M059J (cell line): ENCODE data around the gene TMUB2. TPM values are rescaled to one million over a fixed set of nuclear protein-coding genes. Genes with fewer than 3 reads are reported as not detected.
"Not testable (repeated sequence)": the region's sequence is repeated elsewhere in the genome, so short reads cannot be mapped to it uniquely, and the experiment has no call there.

Experiments used
- DNase-seq: peaks from one replicate; pipeline ENCODE4 v3.0.0-alpha.2; 2012; ENCODE audit warnings: low read depth
- total RNA-seq: library from RNA; depleted of rRNA; stranded (reverse); fragments of >200 nt; shearing (Covaris generic); gene quantifications from 2 replicates; pipeline ENCODE4 v1.2.3, GENCODE V29; 2014; rRNA removed

TMUB2 gene
- total RNA-seq, 1 experiment from 2014 or later: 37.6 TPM

DNA sequence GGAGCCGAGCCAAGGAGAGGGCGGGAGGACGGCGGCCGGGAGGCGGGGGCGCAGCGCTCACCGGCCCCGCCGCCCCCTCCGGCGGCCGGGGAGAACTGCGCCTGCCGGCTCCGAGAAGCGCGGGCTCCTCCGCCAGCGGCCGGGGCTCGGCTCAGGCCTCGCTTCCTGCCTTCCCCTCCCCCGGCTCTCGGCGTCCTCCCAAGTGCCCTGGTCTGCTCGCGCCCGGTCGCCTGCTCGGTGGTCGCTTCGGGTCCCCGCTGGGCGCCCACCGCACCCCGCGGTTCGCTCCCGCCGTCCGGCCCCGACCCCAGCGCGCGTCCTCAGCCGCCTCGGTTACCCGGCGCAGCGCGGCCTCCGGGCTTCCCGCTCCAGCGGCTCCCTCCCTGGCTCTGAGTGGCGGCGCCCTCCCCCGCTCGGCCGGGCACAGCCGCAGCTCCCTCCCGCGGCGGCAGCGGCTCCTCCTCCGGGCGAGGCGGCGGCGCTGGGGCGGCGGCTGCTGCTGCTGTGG is 32.4 kb downstream of the TMUB2 start:
- DNase-seq: peak; percentile 59

DNA sequence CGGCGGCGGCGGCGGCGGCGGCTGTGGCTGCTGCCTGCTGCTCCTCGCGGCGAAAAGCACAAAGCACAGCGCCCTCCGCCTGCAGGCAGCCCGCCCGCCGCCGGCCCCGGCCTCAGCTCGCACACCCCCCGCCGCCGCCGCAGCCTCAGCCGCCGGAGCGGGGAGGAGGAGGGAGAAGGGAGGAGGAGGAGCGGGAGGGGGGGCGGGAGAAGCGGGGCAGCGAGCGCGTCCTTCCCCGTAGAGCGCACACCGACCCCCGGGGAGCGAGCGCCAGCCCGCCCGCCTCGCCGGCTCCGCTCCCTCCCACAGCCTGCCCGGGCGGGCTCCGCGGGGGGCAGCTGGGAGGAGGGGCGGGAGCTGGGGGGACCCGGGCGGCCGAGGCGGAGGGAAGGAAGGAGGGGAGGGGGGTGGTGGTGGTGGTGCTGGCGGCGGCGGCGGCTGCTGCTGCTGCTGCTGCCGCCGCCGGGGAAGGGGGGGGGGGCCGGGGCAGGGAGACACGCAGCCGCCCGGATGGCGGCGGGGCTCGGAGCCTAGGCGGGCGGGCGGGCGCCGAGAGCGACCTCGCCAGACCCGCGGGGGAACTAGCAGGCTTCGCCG is 32.9 kb downstream of the TMUB2 start, which contains the start of gene UBTF:
UBTF (minus strand) TSS at position 60 of the 597 bp plus-strand sequence. CDS start 1,446 bp downstream, outside the sequence.
- peak; percentile 60 for DNase-seq

DNA sequence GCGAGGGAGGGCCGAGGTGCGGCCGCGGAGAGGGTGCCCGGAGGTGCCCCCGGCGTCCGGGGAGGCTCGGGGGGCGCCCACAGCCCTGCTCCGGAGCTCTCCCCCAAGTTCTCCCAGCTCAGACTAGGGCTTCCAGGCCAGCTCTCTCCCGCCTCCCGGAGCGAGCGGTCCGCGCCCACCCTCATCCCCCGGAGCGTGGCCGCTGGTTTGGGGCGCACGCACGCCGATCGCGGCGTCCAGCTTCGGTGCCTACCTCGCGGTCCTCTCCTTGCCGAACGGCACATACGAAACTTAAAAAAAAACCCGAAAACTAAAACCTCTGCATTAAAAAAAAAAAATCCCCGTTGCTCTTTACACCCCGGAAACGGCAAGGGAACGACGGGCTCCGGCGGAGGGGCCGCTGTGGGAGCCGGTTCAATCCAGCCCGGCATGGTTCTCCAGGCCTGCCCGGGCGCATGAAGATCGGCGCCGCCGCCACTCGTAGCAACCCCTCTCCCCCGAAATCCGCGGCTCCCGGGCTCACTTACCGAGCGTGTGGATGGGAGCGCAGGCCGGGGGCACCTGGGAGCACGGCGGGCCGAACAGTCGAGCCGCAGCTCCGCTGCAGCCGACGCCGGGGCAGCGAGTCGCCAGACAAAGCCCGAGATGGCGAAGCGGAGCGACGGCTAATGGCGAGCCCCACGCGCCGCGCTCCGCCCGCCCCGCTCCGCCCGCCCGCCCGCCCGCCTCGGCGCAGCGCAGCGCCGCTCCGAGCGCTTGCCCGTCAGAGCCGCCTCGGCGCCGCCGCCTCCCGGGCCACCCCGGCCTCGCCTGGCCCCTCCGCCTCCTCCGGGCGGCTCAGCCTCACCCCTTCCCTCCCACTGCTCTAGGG is 33.7 kb downstream of the TMUB2 start:
- peak; percentile 42 for DNase-seq

DNA sequence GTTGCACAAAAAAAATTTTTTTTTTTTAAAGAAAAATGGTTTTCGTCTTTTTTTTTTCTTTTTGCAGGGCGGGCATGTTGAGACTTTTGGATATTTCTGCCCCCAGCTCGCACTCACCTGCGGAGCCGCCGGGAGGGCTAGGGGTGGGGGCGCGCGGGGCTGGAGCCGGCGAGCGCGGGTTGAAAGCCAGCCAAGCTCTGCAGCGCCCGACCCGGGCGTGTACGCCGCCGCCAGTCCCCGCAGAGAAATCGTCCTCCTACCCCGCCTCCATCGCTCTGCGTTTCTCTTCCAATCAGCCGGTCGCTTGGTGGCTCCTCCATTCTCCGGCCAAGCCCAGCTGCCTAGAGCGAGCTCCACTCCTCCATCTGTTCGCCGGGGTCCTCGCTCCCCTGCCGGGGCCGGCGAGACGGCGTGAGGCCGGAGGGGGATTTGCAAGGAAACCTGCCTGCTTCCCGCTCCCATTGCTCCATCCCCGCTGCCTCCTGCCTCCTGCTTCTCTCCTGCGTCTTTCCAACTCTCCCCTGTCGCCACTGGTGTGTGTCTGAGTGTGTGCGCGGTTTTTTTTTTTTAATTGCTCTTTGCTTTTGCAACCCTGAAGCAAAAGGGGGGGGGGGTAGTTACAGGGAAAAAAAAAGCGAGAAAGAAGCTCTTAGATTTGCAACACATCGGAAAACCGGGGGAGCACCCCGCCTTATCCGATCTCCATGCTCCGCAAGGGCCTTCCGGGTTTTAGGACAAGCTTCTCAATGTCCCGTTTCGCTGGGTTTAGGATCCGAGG is 34.5 kb downstream of the TMUB2 start:
- DNase-seq: peak; percentile 76

DNA sequence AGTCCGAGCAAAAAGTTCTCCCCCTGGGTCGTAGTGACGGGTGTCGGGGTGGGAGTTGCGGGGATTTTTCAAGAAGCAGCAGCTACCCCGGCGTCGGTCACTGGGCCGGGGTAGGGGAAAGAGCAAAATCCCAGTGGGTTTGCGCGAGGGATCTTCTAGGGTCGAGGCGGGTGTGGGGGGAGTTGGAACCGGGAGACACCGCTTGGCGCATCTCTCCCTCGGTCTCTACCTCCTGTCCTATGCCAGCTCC is 35.0 kb downstream of the TMUB2 start:
- DNase-seq: no peak

DNA sequence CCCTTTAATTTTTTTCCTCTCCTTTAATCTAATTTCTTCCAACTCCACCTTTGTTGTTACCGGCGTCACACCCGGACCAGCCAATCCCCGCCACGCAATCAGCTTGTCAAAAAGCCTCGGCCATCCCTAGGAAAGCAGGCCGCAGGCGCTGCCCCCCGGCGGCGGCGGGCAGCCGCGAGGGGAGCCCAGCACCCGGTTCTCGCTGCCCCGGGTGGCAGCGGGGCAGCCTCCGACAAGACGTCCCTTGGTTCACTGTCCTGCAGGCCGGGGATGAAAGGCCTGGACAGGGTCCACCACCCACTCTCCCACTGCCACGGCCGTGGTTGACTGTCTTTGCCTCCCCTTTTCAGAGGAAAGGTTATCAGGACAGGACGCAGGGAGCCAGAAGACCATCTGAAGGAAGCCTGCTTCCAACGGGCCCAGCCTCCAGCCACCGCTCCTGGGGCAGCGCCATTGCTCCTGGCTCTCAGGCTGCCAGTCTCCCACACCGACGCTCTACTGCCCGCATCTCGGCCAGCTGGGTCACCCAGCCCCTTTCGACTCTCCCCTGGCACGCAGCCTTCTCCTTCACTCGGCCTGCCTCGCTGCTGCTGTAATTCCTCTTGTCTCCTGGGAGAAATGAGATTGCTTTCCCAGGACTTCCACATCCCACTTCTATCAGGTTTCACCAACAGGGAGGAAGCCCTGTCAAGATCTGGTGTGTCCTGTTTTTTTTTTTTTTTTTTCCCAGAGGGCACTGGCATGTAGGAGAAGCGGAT is 35.5 kb downstream of the TMUB2 start:
- peak; percentile 80 for DNase-seq

DNA sequence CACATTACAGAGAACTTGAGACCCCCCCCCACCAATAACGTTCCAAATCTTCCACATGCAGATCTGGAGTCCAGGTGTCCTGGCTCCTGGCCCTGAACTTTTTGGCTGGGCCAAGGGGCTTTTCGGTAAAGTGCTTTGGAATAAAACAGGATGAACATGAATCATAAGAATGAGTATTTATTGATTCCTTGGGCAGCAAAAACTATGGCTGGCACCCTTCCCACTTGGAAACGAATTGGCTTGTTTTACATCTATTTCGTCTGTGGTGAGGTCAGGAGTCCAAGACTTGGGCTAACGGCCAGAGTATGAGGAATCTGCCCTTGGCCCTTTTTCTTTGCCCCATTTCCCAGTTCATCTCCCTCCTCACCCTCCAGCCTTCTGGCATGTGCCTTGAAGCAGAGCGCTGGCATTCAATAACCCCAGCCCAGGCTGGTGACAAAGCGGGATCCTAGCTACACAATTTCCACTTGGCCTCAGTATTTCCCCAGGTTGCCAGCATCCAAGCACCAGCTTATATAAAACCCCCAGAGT is 36.8 kb downstream of the TMUB2 start:
- DNase-seq: peak; percentile 88

DNA sequence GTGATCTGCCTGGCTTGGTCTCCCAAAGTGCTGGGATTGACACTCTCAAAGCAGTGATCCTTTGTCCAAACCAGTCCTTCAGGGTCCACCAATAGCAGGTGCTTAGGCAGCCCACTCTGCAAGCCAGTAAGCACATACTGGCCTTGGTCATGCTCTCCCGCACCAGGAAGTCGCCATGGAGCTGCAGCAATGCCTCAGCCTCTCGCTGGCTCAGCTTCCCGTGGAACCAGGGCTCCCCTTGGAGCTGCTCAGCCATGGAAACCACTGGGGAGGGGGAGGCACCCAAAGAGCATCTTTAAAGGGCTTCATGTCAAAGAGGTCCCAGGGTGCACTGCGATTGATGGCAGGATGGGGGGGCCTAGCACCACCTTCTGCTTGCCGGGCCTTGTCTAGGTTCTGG is 42.3 kb downstream of the TMUB2 start:
- no peak for DNase-seq

DNA sequence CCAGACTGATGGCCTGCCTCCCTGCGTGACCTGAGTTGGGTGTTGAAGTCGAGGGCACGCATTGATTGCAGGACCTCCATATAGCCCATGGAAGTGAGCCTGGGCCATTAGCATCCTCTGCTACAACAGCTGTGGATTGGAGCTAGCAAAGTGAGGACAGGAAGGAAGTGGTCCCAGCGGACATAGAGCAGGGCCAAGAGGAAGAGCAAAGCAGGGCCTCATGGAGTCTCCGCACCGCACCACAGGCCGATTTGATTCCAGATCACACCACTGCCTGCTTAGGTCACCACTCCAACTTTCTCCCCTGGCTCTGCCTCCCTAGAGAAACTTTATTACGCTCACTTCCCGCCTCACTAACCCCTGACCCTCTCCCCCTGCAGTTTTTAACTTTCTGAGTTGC is 43.4 kb downstream of the TMUB2 start:
- DNase-seq: no peak

DNA sequence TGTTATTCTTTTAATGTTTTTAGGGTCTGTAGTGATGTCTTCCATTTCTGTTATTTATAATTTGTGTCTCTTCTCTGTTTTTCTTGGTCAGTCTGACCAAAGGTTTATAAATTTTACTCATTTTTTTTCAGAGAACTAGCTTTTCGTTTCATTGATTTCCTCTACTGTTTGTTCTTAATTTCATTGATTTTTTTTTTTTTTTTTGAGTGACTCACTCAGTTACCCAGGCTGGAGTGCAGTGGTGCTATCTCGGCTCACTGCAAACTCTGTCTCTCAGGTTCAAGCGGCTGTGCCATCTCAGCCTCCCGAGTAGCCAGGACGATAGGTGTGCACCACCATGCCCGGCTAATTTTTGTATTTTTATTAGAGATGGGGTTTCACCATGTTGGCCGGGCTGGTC is 45.3 kb downstream of the TMUB2 start:
- no peak for DNase-seq

DNA sequence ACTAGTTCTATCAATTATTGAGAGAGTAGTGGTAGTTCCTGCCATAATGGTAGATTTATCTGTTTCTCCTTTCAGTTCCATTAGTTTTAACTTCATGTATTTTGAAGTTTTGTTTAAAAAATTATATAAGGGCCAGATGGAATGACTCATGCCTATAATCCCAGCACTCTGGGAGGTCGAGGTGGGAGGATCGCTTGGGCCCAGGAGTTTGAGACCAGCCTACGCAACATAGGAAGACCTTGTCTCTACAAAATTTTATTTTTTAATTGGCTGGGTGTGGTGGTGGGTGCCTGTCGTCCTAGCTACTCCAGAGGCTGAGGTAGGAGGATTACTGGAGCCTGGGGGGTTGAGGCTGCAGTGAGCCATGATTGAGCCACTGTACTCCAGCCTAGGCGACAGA is 46.8 kb downstream of the TMUB2 start:
- DNase-seq: no peak

DNA sequence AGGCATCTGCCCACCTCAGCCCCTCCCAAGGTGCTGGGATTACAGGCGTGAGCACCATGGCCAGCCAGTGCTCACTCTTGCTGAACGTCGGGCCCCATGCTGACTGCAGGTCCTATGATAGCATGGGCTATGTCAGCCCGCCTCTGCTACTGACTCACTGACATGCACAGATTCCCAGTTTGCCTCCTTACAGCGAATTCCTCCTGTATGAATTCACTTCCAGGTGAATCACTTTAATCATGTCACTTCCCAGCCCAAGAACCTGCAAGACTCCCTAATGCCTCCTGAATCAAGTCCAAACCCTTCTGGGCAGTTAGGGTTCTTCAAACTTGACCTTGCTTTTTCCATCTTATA is 48.8 kb downstream of the TMUB2 start:
- DNase-seq: peak; percentile 88

DNA sequence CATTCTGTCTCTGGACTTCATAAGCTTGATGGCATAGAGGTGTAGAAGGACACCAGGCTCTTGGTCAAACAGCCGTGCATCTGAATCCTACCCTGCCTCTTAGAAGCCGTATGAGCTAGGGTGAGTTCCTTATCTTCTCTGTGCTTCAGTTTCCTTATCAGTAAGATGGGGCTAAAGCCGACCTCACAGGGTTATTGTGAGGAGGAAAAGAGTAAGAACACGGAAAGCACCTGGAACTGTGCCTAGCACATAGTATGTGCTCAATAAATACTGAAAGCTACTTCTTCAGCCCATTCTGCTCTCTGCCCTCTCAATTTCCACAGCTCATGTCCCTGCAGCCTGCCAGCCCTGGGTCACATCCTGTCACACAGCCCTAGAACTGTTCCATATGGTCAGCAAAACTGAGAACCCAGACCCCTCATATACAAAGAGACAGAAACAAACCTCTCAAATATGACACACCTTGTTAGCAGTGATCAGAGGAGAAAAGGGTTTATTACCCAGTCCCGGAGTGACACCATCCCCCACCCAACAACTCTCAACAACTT is 49.7 kb downstream of the TMUB2 start:
- DNase-seq: no peak

DNA sequence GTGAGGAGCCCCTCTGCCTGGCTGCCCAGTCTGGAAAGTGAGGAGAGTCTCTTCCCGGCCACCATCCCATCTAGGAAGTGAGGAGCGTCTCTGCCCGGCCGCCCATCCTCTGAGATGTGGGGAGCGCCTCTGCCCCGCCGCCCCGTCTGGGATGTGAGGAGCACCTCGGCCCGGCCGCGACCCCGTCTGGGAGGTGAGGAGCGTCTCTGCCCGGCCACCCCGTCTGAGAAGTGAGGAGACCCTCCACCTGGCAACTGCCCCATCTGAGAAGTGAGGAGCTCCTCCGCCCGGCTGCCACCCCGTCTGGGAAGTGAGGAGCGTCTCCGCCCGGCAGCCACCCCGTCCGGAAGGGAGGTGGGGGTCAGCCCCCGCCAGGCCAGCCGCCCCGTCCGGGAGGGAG is 51.1 kb downstream of the TMUB2 start:
- DNase-seq: not testable (repeated sequence)

DNA sequence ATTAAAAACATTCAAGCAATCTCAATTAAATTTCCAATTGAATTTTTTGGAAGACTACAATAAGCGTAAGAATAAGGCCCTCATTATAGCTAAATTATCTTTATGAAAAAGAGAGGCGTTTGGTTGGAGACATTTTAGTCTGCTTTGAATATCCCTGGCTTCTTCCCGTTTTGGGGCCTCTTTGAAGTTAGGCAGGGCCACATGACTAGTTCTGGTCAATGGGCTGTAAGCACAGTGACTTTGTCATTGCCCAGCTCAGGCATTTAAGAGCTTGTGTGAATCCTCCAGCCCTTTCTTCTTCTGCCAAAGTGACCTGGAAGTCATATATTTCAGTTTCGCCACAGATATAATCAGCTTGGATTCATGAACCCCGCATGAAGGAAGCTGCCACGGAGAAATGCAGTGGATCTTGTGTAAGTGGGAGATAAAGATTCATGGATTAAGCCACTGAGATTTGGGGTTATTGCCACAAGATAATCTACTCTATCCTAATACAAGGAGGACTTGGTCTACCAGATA is 54.4 kb downstream of the TMUB2 start:
- DNase-seq: no peak

Other genes starting within 250 kb of the TMUB2 start
- gene PPY, start 244.5 kb upstream of the TMUB2 start, total RNA-seq: not detected in 2 replicates
- gene PYY, start 233.0 kb upstream of the TMUB2 start, total RNA-seq: not detected in 2 replicates
- gene NAGS, start 182.3 kb upstream of the TMUB2 start, total RNA-seq: 0.99 and 3.7 TPM in 2 replicates
- gene TMEM101, start 172.0 kb upstream of the TMUB2 start, total RNA-seq: 40.0 and 41.3 TPM in 2 replicates
- 112 and 121 TPM in 2 replicates for gene LSM12, start 120.3 kb upstream of the TMUB2 start, total RNA-seq
- gene G6PC3, start 116.2 kb upstream of the TMUB2 start, total RNA-seq: 63.5 and 66.4 TPM in 2 replicates
- gene HDAC5, start 63.3 kb upstream of the TMUB2 start, total RNA-seq: 37.8 and 46.0 TPM in 2 replicates
- gene HROB, start 45.0 kb upstream of the TMUB2 start, total RNA-seq: 6.5 and 7.5 TPM in 2 replicates
- not detected in 2 replicates for gene ASB16, start 16.3 kb upstream of the TMUB2 start, total RNA-seq
- 21.3 and 32.7 TPM in 2 replicates for gene ATXN7L3, start 12.9 kb downstream of the TMUB2 start, total RNA-seq
- 37.8 and 57.5 TPM in 2 replicates for gene UBTF, start 32.7 kb downstream of the TMUB2 start, total RNA-seq
- gene SLC4A1, start 81.2 kb downstream of the TMUB2 start, total RNA-seq: not detected in 2 replicates
- 0.12 TPM in 1 of 2 replicates, not detected in the other for gene RUNDC3A, start 121.6 kb downstream of the TMUB2 start, total RNA-seq
- gene SLC25A39, start 137.9 kb downstream of the TMUB2 start, total RNA-seq: 111 and 138 TPM in 2 replicates
- gene GRN, start 158.3 kb downstream of the TMUB2 start, total RNA-seq: 284 and 317 TPM in 2 replicates
- 1.4 and 5.2 TPM in 2 replicates for gene FAM171A2, start 176.9 kb downstream of the TMUB2 start, total RNA-seq
- gene ITGA2B, start 202.7 kb downstream of the TMUB2 start, total RNA-seq: 0.07 and 0.25 TPM in 2 replicates